GM19395 (cell line): ENCODE results near the gene GIGYF1.

Source experiments
- ATAC-seq: cut with Tn5 transposase; IDR thresholded peaks from one replicate; pipeline ENCODE4 v1.9.1; 2021; ENCODE audit warnings: mild to moderate bottlenecking, moderate library complexity; ENCODE audit not compliant: unreplicated experiment

Gene GIGYF1

GRCh38 chr7:100632951-100633717 is 60.9 kb downstream of the GIGYF1 start:
- no peak for ATAC-seq

- ATAC-seq, result no peak
Measured at GRCh38 chr7:100630066-100630465, 64.0 kb downstream of the GIGYF1 start.
